Stimulated activated naive CD4-positive, alpha-beta T cell treated with Interleukin-2 at 50 U/mL for 16 hours (primary cell): Measurements from ENCODE around the gene SNUPN.
"Not testable (repeated sequence)": the region's sequence is repeated elsewhere in the genome, so short reads cannot be mapped to it uniquely, and the experiment has no call there.

ENCODE experiments used
- DNase-seq: peaks from one replicate; lab custom pipeline; 2025; lab: John Stamatoyannopoulos, UW

SNUPN gene

DNA sequence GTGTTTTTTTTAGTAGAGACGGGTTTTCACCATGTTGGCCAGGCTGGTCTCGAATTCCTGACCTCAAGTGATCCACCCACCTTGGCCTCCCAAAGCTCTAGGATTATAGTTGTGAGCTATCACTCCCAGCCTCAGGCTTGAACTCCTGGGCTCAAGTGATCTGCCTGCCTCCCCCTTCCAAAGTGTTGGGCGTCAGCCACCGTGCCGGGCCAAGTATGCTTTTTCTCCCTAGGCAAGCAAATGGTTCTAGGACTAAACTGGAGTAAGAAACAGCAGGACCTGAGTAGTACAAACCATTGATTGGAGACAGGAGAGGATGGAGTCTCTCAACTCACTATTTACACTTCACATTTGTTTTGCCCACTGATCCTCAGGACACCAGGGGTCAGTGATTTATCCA lies 41.8 kb downstream of the SNUPN start:
- DNase-seq, result no peak

DNA sequence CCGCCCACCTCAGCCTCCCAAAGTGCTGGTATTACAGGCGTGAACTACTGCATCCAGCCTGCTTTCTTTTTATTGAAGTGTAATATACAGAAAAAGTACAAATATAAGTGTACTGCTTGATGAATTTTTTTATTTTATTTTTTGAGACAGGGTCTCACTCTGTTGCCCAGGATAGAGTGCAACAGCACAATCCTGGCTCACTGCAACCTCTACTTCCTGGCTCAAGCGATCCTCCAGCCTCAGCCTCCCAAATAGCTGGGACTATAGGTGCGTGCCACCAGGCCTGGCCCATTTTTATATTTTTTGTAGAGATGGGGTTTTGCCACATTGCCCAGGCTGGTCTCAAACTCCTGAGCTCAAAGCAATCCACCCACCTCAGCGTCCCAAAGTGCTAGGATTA lies 42.6 kb downstream of the SNUPN start:
- not testable (repeated sequence) for DNase-seq

DNA sequence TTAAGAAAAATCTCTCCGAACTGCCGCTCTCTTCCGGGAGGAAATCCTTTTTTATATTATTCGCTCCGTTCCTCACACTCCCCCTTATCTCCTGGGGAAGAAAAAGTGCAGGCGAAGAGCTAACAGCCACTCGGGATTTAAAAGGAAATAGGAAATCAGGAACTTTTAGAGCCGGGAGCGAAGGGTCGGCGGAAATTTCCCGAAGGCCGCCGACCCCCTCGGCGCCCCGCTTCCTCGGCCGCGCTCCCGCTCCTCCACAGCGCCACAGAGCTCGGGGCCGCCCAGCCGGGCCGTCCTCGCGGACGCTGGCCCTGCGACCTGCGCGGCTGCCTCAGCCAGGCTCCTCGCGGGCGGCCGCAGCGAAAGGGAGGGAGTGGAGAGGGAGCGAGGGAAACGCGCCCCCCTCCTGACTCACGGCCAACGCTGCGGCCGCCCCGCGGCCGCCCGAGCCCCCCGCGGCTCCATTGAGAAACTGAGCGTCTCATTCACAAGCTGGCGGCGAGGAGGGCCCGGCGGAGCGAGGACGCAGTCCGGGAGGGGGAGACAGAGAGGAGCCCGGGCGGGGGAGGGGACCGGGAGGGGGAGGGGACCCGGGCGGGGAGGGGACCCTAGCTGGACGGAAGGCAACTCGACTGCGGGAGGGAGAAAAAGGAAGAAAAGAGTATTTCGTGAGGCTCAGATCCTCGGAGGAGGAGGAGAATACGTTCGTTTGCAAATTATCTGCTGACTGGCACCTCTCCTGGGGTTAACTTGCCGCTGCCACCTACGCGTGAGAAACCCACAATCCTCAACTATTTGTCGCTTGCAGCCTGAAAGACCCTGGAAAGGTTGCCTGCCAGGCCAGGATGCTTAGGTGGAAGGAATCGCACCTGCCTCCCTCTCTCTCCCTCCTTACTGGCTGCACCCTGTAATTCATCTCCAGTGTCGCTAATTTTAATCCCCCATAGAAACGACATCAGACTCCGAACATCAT lies 46.3 kb downstream of the SNUPN start, which contains the start of gene PTPN9:
Gene PTPN9, minus strand, starts transcription at position 368 of the 973 bp plus-strand sequence. CDS start 539 bp downstream, outside the sequence.
- DNase-seq, result peak; percentile 72

DNA sequence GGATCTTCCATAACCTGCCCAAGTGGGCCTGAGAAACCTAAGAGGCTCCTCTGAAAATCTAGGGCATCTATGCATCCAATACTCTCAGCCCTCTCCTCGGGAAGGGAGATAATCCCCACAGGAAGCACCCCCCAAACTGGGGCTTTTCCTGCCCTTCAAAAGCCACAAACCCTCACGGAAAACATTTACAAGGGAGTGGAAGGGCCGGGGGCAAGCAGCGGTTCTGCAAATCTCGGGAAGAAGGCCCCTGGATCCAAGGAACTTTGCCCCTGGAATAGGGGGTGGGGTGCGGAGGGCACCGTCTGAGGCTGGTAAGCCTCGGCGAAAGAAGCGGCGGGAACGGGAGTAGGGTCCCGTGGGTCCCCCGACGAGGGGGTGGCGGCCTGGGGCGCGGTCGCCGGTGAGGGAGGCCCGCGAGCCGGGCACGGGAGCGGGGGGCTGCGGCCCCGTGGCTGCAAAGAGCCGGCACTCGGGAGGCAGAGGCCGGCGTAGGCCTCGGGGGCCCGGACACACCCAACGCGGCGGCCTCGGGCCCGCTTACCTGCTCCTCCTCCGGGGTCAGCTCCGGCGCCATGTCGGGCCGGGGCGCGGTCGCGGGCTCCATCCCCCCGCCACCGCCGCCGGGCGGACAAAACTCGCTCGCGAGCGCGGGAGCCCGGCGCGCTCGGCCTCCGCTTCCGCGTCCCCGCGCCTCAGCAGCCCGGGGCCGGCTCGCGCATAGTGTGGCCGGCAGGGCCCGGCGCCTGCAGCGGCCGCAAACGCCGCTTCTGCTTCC lies 47.2 kb downstream of the SNUPN start:
- no peak for DNase-seq

DNA sequence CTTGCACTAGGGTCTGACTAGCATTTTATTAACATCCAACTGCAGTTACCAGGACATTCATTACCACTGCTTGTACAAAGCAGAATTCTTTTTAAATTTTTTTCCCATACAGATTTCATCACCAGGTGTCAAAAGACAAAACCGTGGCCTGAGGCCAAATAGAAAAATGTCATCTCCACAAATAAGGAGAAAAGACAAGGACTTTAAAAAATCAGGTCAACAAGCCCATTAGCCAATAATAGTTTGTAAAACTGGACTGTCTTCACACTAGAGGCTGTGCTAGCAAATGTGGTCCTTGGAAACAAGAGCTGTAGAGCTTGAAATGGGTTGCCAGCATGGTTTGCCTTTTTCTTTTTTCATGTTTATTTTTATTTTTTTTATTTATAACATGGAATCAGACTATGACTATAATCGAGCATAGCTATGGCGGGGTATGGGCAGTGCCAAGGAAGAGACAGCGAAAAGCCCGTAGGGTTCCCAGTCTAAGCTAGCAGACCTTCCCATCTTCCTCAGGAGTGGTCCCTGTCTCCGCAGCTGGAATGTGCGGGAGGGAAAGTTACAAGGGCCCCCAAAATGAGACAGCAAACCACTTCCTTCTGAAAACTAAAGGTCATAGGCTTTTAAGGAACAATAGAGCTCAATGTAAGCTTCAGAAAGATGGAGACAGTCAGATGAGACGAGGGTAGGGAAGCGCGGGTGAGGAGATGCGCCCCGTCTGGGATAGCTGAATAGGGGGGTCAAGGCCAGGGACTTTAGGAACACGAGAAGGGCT lies 47.9 kb downstream of the SNUPN start:
- no peak for DNase-seq

DNA sequence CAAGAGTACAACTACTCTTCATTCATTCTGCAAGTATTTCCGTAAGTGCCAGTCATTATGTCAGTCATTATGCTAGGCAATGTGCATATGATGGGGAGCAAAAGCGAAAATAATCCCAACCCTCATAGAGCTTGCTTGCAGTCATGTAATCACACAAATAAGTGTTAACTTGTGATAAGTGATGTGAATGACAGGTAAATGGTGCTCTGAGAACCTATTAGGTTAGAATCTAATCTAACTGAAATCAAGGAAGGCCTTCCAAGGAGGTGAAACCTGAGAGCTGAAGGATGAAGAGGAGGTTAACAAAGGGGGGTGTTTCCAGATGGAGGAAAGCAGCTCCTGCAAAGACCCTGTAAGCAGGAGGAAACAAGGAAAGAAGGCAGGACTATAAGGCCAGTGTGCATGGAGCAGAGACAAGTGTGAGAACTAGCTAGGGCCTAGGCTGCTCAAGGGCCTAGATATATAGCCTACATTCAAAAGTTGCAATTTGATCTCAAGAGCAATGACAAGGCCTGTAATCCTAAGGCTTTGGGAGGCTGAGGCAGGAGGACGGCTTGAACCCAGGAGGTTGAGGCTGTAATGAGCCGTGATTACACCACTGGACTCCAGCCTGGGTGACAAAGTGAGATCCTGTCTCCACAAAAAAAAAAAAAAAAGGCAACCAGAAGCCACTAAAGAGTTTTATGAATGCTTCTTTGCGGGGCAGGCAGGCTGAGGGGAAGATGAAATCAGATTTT lies 51.7 kb downstream of the SNUPN start:
- DNase-seq, result no peak

DNA sequence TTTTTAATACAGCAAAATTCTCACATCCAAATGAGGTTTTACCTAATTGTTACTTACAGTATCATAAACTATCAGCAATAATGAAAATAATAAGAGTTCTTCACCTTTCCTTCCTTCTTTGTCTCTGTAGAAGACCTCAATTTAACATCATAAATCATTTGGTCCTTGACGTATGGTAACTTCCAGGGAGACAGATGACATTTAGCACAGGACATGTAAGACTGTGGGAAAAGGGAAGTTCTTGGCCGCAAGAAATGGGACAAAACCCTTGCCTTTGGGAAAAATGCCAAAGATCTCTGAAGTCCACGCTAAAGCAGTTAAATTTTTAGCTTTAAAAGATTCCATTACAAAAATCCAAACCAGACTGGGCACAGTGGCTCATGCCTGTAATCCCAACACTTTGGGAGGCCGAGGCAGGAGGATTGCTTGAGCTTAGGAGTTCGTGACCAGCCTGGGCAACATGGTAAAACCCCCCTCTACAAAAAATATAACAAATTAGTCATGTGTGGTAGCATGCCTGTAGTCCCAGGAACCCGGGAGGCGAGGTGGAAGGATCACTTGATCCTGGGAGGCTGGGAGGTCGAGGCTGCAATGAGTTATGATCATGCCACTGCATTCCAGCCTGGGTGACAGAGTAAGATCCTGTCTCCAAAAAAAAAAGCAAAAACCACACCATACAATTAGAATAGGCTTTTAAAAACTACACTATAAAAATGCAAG lies 55.2 kb downstream of the SNUPN start:
- DNase-seq, result no peak

DNA sequence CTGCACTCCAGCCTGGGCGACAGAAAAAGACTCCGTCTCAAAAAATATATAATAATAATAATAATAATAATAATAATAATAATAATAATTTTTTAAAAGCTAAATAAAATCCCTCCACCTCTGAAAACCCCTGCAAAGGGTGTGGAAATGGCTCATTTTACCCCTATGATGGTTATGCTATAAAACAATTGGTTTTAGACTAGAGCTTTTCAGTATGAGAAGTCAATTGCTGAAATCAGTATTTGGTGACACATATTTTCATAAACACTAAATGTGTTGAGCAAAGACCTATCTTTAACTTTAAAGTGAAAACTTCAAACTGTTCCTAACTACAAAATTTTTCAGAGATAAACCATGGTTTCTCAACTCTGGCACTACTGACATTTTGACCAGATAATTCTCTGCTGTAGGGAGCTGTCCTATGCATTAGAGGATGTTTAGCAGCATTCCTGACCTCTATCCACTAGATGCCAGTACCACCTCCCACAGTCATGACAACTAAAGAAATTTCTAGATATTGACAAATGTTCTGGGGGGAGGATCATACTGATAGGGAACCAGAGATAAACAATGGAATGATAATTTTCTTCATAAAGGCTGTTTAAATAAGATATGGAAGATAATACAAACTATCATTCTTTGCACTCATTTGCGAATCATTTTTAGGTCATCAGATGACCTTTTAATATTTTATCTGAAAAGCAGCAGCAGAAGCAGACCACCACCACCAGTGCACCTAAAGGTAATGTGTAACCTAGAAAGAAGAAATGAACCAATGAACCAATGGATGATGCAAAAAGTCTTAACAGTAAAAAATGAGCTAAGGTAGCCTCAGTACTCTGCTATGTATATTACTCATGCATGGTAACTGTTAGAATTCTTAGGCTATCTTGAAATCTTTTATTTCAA lies 60.2 kb downstream of the SNUPN start:
- DNase-seq, result no peak

DNA sequence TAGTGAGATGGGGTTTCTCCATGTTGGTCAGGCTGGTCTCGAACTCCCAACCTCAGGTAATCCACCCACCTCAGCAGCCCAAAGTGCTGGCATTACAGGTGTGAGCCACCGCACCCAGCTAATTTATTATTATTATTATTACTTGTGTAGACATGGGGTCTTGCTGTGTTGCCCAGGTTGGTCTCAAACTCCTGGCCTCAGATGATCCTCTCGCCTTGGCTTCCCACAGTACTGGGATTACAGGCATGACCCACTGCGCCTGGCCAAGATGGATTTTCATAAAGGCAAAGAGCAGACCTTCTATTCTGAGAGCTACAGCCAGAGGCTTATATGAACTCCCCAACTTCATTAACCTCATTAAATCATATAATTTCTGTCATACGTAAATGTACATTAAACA lies 63.6 kb downstream of the SNUPN start:
- DNase-seq, result no peak

DNA sequence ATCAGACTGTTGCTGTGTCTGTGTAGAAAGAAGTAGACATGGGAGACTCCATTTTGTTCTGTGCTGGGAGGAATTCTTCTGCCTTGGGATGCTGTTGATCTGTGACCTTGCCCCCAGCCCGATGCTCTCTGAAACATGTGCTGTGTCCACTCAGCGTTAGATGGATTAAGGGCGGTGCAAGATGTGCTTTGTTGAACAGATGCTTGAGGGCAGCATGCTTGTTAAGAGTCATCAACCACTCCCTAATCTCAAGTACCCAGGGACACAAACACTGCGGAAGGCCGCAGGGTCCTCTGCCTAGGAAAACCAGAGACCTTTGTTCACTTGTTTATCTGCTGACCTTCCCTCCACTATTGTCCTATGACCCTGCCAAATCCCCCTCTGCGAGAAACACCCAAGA lies 66.2 kb downstream of the SNUPN start:
- DNase-seq, result not testable (repeated sequence)

DNA sequence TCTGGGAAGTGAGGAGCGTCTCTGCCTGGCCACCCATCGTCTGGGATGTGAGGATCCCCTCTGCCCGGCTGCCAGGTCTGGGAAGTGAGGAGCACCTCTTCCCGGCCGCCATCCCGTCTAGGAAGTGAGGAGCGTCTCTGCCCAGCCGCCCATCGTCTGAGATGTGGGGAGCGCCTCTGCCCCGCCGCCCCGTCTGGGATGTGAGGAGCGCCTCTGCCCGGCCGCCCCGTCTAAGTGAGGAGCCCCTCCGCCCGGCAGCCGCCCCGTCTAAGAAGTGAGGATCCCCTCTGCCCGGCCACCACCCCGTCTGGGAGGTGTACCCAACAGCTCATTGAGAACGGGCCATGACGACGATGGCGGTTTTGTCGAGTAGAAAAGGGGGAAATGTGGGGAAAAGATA lies 66.6 kb downstream of the SNUPN start:
- not testable (repeated sequence) for DNase-seq

DNA sequence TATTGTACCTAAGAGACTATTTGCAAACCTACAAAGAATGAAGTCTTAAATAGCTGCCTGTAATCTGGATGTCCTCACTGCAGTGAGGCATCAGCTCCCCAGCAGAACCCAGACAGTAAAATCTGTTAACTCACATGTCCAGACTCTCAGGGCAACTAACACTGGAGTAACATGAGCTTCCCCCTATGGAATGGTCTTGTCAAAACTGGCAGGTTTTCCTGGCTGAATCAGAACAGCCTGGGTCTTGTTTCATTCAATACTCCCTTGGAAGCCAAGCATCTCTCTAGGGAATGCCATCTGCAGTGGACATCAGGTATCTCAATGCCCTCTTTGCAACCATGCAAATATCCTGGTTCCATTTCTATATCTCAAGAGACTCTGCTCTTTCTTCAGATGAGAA lies 70.8 kb downstream of the SNUPN start:
- no peak for DNase-seq

DNA sequence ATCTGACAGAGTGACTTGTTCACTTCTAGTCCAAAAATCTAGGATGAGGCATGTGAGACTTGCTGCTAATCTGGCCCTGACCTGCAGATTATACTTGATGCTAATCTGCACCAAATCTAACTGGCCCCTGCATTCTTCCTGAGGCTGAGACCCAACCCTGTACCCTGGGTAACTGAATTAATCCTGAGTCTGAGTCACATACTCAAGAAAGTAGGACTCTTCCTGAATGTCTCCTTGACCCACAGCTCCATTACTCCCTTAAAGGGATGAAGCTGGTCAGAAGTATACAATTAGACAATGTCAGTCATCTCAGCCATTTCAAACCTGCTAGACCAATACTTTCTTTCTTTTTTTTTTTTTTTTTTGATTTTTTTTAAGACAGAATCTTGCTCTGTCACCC lies 71.9 kb downstream of the SNUPN start:
- no peak for DNase-seq

DNA sequence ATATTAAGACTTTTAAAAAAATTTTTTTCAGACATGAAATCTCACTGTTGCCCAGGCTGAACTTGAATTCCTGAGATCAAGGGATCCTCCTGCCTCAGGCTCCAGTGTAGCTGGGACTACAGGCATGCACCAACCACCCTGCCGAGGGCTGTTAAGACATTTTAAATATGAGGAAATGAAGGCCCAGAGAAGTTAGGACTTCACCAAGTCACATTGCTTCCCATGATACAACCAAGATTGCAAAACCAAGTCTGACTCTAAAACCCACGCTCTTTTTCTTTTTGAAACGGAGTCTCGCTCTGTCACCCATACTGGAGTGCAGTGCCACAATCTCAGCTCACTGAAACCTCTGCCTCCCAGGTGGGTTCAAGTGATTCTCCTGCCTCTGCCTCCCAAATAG lies 74.4 kb downstream of the SNUPN start:
- no peak for DNase-seq
